ENCODE measurements around the gene DOK1. TPM values are rescaled to one million over a fixed set of nuclear protein-coding genes. Genes with fewer than 3 reads are reported as not detected.

DOK1 gene
- total and polyA plus RNA-seq, 2 donors (not counting 1 experiment from before 2014, with no cell fraction given), result 29.1 to 41.4 TPM

GRCh38 chr2:74548900-74549826, 5.4 kb upstream of the DOK1 start:
- H3K36me3 ChIP-seq (replicated peaks in 1 of 2; ENCODE audit: control extremely low read depth in 1 of 2, control insufficient read depth in 1 of 2, extremely low read depth in 1 of 2, insufficient read depth in 2 of 2, low read length in 1 of 2), result no peaks in the 10 kb centered on the region
- TF ChIP-seq CTCF (IDR thresholded peaks at IDR 0.05), result no peak
- TF ChIP-seq EZH2 (IDR thresholded peaks at IDR 0.05; ENCODE audit: borderline replicate concordance, insufficient read depth, low read depth, low read length, poor library complexity, severe bottlenecking), result peak; percentile 64
- Mint-ChIP-seq H3K9me3 (ENCODE audit: insufficient read depth) (no peaks in the 10 kb centered on the region), H3K4me3 (peak overlapping the region; percentile 80), H3K4me1 (peaks cover 19% of the 10 kb centered on the region), H3K27ac (no peak overlapping the region), H3K27me3 (peaks cover 13% of the 10 kb centered on the region)
- ATAC-seq (ENCODE audit: low read depth), result peak; percentile 44
- H3K4me3 ChIP-seq (ENCODE audit: control extremely low read depth in 1 of 5, extremely low read depth in 1 of 5, insufficient read depth in 1 of 5, low read depth in 2 of 5, low read length in 4 of 5), result peak overlapping the region in 4 of 5 experiments; percentile 45 to 73 (median 61)
- H3K9me3 ChIP-seq (ENCODE audit: control extremely low read depth in 1 of 3, control insufficient read depth in 2 of 3, insufficient read depth in 1 of 3, low read length in 2 of 3), result no peaks in the 10 kb centered on the region
- no peaks in the 10 kb centered on the region for H4K20me1 ChIP-seq (ENCODE audit: control insufficient read depth, insufficient read depth, low read length, poor library complexity, severe bottlenecking)
- peaks cover 24 to 35% of the 10 kb centered on the region in 2 donors for H3K4me1 ChIP-seq (ENCODE audit: control insufficient read depth in 2 of 2, insufficient read depth in 2 of 2, low read length in 2 of 2)
- 2% methylated on average over 85 of the region's 85 CpGs for WGBS (ENCODE audit: insufficient coverage)
- peaks cover 6% of the 10 kb centered on the region for H3K79me2 ChIP-seq (ENCODE audit: control insufficient read depth, insufficient read depth, low read length)
- H2AFZ ChIP-seq (ENCODE audit: insufficient read depth, low read depth, low read length, poor library complexity, severe bottlenecking), result peak overlapping the region; percentile 88
- CTCF ChIA-PET, result interaction anchor here (1.1 to 2.5 kb wide), 4 partner anchors 10 to 46 kb away, joined by 3 to 8 read pairs (median 4); no protein-coding TSS in a partner anchor
- no peak overlapping the region for H3K27ac ChIP-seq (ENCODE audit: low read length in 2 of 2)
- peak; percentile 40 for DNase-seq
- peaks cover 0 to 30% (median 22%) of the 10 kb centered on the region in 4 experiments for H3K27me3 ChIP-seq (replicated peaks in 1 of 4; ENCODE audit: control extremely low read depth in 1 of 4, control insufficient read depth in 3 of 4, insufficient read depth in 4 of 4, low read length in 3 of 4)
- POLR2A ChIA-PET, result interaction anchor here (1.6 kb wide), 1 partner anchor 18 kb away, joined by 5 read pairs; no protein-coding TSS in a partner anchor
- peak overlapping the region; percentile 94 for H3K4me2 ChIP-seq (replicated peaks; ENCODE audit: low read depth, low read length, poor library complexity, severe bottlenecking)
- peak overlapping the region; percentile 69 for H3K9ac ChIP-seq (ENCODE audit: low read length)
- intact Hi-C loops (cut with micrococcal nuclease), result no loop called here
